GM18861 (cell line): ENCODE measurements around the gene LNX1.

Experiments used
- ATAC-seq: cut with Tn5 transposase; IDR thresholded peaks from one replicate; pipeline ENCODE4 v1.9.1; 2021; ENCODE audit not compliant: unreplicated experiment

LNX1 gene

GRCh38 chr4:53574528-53574927 is 16.8 kb downstream of the LNX1 start:
- ATAC-seq, result no peak

GRCh38 chr4:53573696-53574095 is 17.6 kb downstream of the LNX1 start:
- no peak for ATAC-seq

DNA sequence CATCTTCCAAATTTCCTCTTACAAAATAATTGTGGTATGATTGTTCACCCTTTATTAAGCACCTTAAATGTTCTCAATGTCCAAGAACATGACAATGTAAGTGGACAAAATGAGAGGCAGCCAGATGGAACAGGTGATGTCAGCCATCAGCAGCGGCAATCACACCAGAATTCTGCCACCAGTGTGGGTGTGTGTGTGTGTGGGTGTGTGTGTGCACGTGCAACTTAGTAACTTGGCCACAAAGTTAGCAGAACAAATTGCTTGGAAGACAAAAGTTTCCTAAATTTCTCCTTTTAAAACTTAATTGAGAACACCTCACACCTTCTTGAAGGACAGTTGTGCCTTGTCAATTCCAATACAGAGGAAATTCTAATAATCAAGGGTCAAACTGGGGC is 18.7 kb downstream of the LNX1 start:
- ATAC-seq, result no peak

DNA sequence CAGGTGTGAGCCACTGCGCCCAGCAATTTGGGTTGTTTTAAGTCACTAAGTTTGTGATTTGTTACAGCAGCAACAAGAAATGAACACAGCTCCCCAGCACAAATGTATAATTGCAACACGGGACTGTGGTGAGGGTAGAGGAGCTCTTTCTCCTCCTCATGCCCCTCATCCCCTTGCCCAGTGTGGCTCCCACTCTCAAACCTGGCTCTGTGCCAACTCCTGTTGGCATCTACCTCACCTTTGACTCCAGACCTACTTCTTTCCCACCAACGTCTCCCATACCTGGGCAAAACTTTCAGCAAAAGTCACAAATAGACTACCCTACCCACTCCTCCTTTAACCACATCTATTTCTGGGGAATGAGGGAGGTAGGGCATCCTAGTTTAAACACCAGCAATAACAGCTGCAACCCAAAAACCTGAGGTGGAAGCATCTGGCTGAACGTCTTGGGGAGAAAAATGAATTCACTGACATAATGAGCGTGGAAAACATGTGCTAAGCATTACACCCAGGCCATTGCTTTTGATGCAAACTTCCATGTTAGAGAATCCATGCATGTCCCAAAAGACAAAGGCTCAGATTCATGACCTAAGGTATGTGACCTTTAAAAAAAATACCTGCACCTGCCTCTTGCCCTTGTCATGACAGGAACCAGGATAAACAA is 19.2 kb downstream of the LNX1 start:
- no peak for ATAC-seq

GRCh38 chr4:53563824-53564223 is 27.5 kb downstream of the LNX1 start:
- ATAC-seq, result peak; percentile 86

DNA sequence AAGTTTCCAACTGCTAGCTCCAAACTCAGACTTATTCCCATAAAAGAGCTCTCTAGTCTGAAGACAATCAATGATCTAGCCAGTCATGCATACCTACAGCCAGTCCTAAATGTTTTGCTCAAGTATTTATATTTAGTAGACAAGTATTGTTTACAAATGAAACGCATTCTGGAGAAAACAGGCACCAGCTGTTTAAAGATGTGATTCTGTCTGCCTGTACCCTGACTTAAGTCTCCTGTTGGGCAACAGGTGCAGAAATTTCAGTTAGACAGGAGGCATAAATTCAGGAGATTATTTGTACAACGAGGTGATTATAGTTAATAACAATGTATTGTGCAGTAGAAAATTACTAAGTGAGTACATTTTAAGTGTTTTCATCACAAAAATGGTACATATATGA is 28.9 kb downstream of the LNX1 start:
- ATAC-seq, result no peak

- no peak for ATAC-seq
Measured at GRCh38 chr4:53559021-53559620, 32.2 kb downstream of the LNX1 start.

- ATAC-seq, result no peak
Measured at GRCh38 chr4:53558065-53558801, 33.1 kb downstream of the LNX1 start.

DNA sequence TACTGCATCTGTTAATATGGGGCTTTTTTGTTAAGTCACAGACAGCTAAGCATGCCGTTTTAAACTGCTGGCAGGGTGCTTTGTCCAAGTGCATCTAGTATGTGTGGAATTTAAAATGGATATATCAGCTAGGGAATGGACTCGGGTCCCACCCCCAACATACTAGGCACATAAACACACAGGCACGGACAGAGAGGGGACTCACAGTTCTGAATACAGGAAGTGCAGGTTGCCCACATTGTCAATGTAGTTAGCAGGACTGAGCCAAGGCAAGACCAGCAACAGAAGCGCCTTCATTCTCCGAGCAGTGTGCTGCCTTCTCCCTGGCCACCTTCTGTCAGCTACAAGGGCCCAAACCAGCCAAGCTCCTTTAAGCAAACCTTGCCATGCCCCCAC is 33.6 kb downstream of the LNX1 start:
- no peak for ATAC-seq

DNA sequence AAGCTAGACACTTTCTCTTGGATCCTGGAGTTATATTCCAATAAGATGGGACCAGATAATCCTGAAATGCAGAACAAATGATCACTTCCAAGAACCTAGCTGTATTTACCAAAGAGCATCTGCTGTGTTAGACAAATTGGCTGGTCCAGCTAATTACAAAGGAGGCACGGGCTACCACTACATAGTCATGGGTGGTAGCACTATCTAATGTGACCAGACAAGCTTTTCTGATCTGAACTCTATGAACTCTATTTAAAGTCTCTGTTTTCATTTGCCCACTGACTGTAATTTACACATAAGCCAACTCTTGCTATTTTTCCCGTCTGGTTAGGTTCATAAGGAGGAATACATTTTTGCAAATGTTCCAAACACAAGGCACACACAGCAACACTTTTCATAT is 34.6 kb downstream of the LNX1 start:
- no peak for ATAC-seq

GRCh38 chr4:53553486-53554210 is 37.6 kb downstream of the LNX1 start:
- ATAC-seq, result no peak

DNA sequence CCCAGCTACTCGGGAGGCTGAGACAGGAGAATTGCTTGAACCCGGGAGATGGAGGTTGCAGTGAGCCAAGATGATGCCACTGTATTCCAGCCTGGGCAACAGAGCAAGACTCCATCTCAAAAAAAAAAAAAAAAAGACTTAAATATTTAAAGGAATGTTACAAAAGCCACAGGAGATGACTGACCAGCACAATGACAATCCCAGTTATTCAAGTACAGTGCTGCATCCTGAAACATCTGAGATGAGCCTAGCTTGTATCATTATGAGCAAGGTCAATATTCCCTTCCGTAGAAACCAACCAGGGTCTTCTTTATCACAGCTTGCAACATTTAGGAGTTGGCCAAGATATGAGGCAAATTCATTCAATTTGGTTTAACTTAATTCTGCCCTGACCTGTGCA is 38.6 kb downstream of the LNX1 start:
- ATAC-seq, result no peak

DNA sequence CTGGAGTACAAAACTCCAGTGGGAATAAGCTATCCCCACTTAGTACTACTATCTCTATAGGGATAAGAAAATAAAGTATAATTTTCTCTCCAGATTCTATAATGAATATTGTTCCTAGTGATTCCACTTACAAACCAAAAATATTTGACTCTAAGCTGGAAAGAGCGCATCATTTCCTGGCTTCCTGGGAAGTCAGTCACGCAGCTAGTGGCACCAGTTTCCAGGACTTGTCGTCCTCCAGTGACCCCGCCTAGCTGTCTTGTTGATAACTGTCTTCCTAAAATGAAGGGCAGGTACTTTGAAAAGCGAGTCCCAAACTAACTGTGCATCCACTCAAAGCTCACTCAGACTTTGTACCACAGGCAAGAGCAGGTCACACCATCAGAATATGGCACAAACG is 39.3 kb downstream of the LNX1 start:
- ATAC-seq, result no peak

GRCh38 chr4:53551281-53551864 is 39.9 kb downstream of the LNX1 start:
- no peak for ATAC-seq

GRCh38 chr4:53548662-53549061 is 42.6 kb downstream of the LNX1 start:
- no peak for ATAC-seq

DNA sequence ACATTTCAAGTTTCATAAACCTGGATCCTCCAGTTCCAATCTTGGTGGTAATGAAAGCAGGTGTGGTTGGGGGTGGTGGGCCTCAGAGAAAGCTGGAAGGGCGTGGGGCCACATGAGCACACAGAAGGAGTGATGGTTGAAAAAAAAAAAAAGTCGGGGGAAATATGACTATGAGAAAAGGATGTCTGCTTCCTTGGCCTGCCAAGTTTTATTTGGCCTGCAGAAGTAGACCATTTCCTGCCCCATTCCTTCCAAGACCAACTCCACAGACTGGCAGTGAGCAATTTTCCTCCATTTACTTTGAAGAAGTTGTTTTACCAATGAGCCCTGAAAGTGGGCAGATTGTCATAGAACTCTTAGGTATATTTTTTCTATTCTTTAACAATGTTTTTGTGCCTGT is 43.3 kb downstream of the LNX1 start:
- ATAC-seq, result no peak

DNA sequence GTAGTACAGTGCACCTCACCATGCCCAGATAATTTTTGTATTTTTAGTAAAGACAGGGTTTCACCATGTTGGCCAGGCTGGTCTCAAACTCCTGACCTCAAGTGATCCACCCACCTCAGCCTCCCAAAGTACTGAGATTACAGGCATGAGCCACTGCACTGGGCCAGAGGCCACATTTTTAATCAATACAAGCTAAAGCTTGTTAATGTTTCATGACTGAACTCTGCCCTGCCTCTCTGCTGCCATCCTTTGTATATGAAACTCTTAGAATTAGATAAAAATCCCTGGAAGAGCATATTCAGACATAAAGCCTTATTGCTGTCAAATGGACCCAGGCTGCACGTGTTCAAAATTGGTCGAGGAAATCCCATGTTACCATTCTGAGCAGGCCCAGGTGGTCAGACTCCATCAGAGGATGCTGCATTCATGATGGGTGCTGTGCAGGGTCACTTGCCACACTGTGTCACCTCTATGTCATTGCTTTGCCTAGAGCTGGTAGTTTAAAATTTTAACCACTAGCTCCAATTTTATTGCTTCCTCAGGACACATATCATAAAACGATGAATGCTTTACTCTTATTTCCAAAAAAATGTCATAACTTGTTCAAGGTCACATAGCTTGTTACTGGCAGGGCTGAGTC is 45.2 kb downstream of the LNX1 start:
- no peak for ATAC-seq

DNA sequence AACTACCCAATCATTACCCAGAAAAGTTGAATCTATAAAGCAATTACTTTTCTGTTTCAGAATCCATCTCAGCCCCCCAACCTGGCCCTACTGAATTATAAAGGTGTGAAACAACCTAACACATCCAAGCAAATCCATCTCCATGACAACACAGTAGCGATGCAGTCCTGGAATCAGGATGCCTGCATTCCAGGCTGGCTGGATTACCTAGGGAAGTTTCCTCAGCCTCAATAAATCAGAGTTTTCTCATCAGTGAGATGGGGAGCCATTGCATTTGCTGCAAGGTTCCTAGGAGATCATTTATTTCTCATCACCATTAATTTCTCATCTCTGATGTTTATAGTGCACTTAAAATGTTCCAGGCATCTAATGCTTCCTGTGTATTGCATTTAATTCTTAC is 46.0 kb downstream of the LNX1 start:
- no peak for ATAC-seq

GRCh38 chr4:53543561-53543960 is 47.7 kb downstream of the LNX1 start:
- ATAC-seq, result no peak

DNA sequence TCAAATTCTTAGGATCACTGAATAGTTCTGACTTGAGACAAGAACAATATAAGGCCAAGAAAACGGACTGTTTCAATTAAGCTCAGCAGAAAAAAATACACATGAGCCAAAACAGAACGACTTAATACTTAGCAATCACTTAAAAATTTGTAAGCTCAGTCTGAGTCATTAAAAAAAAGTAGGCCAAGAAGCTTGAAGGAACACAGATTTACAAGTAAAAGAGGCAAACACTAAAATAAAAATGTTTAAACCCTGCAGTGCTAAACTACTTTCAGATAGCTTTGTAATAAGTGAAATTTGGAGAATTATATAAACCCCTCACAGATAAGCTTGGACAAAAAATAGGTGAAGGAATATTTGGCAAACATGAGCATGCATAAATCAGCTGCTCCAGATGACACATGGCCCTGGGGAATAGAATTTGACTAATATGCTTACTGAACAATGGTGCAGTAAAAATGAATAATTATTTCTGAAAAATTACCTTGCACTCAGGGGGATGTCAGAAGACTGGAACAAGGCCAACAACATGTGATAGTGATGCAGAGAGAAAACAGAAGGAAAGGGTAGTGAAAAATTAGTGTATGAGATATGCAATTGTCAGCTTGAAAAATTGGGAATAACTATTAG is 49.6 kb downstream of the LNX1 start:
- ATAC-seq, result peak; percentile 54
